Lower lobe of right lung (tissue), 2 donors: ENCODE data around the gene FBXW7. TPM values are rescaled to one million over a fixed set of nuclear protein-coding genes. Genes with fewer than 3 reads are reported as not detected.

ENCODE experiments used
- ATAC-seq, 2 donors: fragments of 200-7000 bp; cut with Tn5 transposase; one replicate each; pipeline ENCODE4 v1.9.1; 2020 to 2022; ENCODE audit warnings: mild to moderate bottlenecking in 2 of 2, moderate library complexity in 2 of 2
- DNase-seq: peaks from one replicate; pipeline ENCODE4 v3.0.0-alpha.2; 2020
- H3K27ac ChIP-seq: fragments of 200-600 bp; one replicate; pipeline ENCODE4 v1.8.0; 2022
- H3K27me3 ChIP-seq: fragments of 200-600 bp; one replicate; pipeline ENCODE4 v1.8.0; 2022; ENCODE audit warnings: low read depth
- H3K36me3 ChIP-seq: fragments of 200-600 bp; one replicate; pipeline ENCODE4 v1.8.0; 2022; ENCODE audit warnings: mild to moderate bottlenecking
- H3K4me1 ChIP-seq: fragments of 200-600 bp; one replicate; pipeline ENCODE4 v1.8.0; 2022
- H3K4me3 ChIP-seq: fragments of 200-600 bp; one replicate; pipeline ENCODE4 v1.8.0; 2022; ENCODE audit warnings: mild to moderate bottlenecking
- H3K9me3 ChIP-seq: fragments of 200-600 bp; one replicate; pipeline ENCODE4 v1.8.0; 2022
- CTCF ChIP-seq: fragments of 200-600 bp; IDR thresholded peaks from one replicate; pipeline ENCODE4 v1.8.0; 2022; ENCODE audit warnings: antibody characterized with exemption, mild to moderate bottlenecking
- intact Hi-C: fragments of 100-400 bp; cut with DNase I; formaldehyde crosslinking; loops from one replicate; pipeline ENCODE4 v1.11.0; 2022
- total RNA-seq: library from RNA; stranded (reverse); fragmentation: NEBNext Ultra II Directional; extraction: Animal tissue kit (Norgen Biotek cat#: 25700); gene quantifications from one replicate; pipeline ENCODE4 v1.2.1, GENCODE V29; 2021
- donor health status: DM: no; HTN: yes; CAD: no; lungs with severe emphysema.

FBXW7 gene
- total RNA-seq, 1 donor from 2014 or later: 39.6 TPM

- ATAC-seq (no peak), DNase-seq (no peak)
- TF ChIP-seq CTCF: no peak
- Histone ChIP-seq H3K27ac (no peak overlapping the region), H3K4me3 (no peak overlapping the region), H3K27me3 (no peaks in the 10 kb centered on the region), H3K9me3 (no peaks in the 10 kb centered on the region), H3K4me1 (no peaks in the 10 kb centered on the region), H3K36me3 (no peaks in the 10 kb centered on the region)
- intact Hi-C loops: no loop called here
Observed at GRCh38 chr4:152417673-152418072, 118.2 kb downstream of the FBXW7 start.

- no peak for DNase-seq
- Histone ChIP-seq H3K4me3 (no peak overlapping the region), H3K27me3 (no peaks in the 10 kb centered on the region), H3K36me3 (peaks cover 4% of the 10 kb centered on the region), H3K9me3 (no peaks in the 10 kb centered on the region), H3K27ac (no peak overlapping the region), H3K4me1 (no peaks in the 10 kb centered on the region)
- ATAC-seq: peak in 1 of 2 donors; percentile 39
- TF ChIP-seq CTCF: no peak
- intact Hi-C loops: no loop called here
Observed at GRCh38 chr4:152415980-152416379, 119.9 kb downstream of the FBXW7 start.

GRCh38 chr4:152408514-152409327 is 127.2 kb downstream of the FBXW7 start:
- H3K27me3 ChIP-seq: no peaks in the 10 kb centered on the region
- peaks cover 4% of the 10 kb centered on the region for H3K36me3 ChIP-seq
- intact Hi-C loops: no loop called here
- no peaks in the 10 kb centered on the region for H3K9me3 ChIP-seq
- TF ChIP-seq CTCF: peak; percentile 59
- no peak overlapping the region for H3K4me3 ChIP-seq
- ATAC-seq (peak; percentile 57 to 67), DNase-seq (no peak)
- no peak overlapping the region for H3K27ac ChIP-seq
- no peaks in the 10 kb centered on the region for H3K4me1 ChIP-seq

- H3K4me3 ChIP-seq: no peak overlapping the region
- intact Hi-C loops: no loop called here
Observed at GRCh38 chr4:152401424-152401823, 134.5 kb downstream of the FBXW7 start.

GRCh38 chr4:152399246-152399645 is 136.6 kb downstream of the FBXW7 start:
- H3K27ac ChIP-seq: no peak overlapping the region
- DNase-seq (no peak), ATAC-seq (peak in 1 of 2 donors; percentile 48)
- intact Hi-C loops: no loop called here
- H3K36me3 ChIP-seq: no peaks in the 10 kb centered on the region
- H3K27me3 ChIP-seq: no peaks in the 10 kb centered on the region
- H3K4me3 ChIP-seq: no peak overlapping the region
- TF ChIP-seq CTCF: no peak
- H3K4me1 ChIP-seq: peaks cover 7% of the 10 kb centered on the region
- no peaks in the 10 kb centered on the region for H3K9me3 ChIP-seq

More at GRCh38 chr4:152401424-152401823, 134.5 kb downstream of the FBXW7 start:
- no peak overlapping the region for H3K27ac ChIP-seq
- TF ChIP-seq CTCF: no peak
- no peaks in the 10 kb centered on the region for H3K27me3 ChIP-seq
- no peaks in the 10 kb centered on the region for H3K9me3 ChIP-seq
- H3K36me3 ChIP-seq: no peaks in the 10 kb centered on the region
- no peak for ATAC-seq
- DNase-seq: no peak
- peaks cover 7% of the 10 kb centered on the region for H3K4me1 ChIP-seq
